ENCODE results near the gene DCAF4.

The DCAF4 gene

DNA sequence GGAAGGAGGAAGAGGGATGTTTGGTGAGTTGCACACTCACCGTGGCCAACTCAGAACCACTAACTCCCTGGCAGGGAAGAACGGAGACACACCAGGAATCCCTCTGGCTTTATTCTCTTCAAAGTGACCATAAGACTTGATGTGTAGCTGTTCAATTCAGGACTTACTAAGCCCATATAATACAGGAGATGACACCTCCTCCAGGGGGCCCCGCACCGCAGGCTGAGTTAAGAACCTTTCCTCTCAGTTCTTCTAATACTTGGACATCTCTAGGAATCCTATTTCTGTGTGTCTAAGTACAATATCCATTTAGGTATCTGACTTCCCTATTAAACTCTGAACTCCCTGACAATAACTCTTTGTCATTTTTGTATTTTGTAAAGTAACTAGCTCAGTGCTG, 49.5 kb downstream of the DCAF4 start:
- Histone ChIP-seq H3K27ac (ENCODE audit: low read depth, low read length) (no peak overlapping the region), H3K36me3 (ENCODE audit: insufficient read depth, low read length) (peaks cover 38% of the 10 kb centered on the region), H3K9me3 (ENCODE audit: insufficient read depth, low read depth, low read length) (no peaks in the 10 kb centered on the region), H3K4me3 (ENCODE audit: low read length) (no peak overlapping the region), H3K27me3 (ENCODE audit: insufficient read depth, low read length) (no peaks in the 10 kb centered on the region), H3K4me1 (ENCODE audit: insufficient read depth, low read length) (peaks cover 5% of the 10 kb centered on the region; the same call in 1 of the 2 replicates), H3K9ac (ENCODE audit: low read depth, low read length) (no peak overlapping the region)
- WGBS, result 97% methylated on average over 4 of the region's 4 CpGs

DNA sequence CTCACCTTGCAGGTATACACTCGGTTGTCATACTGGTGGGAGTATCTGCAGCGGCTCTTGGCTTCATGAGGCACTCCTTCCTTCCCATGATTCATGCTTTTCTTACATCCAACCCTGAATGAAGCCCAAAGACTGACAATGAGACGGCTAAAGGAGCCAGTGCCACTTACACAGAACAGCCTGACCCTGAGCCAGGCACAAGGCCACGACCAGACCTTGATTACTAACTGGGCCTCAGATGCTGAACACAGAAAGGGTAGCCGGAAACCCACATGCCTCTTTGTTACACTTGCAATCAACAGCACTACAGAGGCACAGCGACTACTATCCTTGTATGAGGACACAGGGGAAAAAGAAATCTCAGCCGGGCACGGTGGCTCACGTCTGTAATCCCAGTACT, 52.6 kb downstream of the DCAF4 start:
- Histone ChIP-seq H3K9ac (ENCODE audit: low read depth, low read length) (no peak overlapping the region), H3K36me3 (ENCODE audit: insufficient read depth, low read length) (peaks cover 22% of the 10 kb centered on the region), H3K9me3 (ENCODE audit: insufficient read depth, low read depth, low read length) (no peaks in the 10 kb centered on the region), H3K4me3 (ENCODE audit: low read length) (no peak overlapping the region), H3K4me1 (ENCODE audit: insufficient read depth, low read length) (peaks cover 8% of the 10 kb centered on the region; the same call in 1 of the 2 replicates), H3K27ac (ENCODE audit: low read depth, low read length) (no peak overlapping the region), H3K27me3 (ENCODE audit: insufficient read depth, low read length) (no peaks in the 10 kb centered on the region)
- WGBS, result 94% methylated on average over 9 of the region's 9 CpGs

DNA sequence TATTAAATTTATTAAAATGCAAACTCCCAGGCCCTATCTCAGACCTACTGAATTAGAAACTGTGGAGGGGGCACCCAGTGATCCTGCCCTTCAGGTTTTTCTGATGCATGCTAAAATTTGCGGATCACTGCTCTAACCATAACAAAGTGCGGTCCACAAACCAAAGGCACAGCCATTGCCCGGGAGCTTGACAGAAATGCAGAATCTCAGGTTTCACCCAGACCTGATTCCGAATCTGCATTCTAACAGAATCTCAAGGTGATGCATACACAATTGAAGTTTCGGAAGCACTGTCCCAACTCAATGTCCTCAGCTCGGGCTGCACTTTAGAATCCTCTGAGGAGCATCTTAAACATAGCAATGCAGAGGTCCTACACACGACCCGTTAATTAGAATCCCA, 54.6 kb downstream of the DCAF4 start:
- 86% methylated on average over 8 of the region's 8 CpGs for WGBS
- Histone ChIP-seq H3K4me1 (ENCODE audit: insufficient read depth, low read length) (peaks cover 8% of the 10 kb centered on the region; the same call in 1 of the 2 replicates), H3K27me3 (ENCODE audit: insufficient read depth, low read length) (no peaks in the 10 kb centered on the region), H3K36me3 (ENCODE audit: insufficient read depth, low read length) (peaks cover 13% of the 10 kb centered on the region), H3K9me3 (ENCODE audit: insufficient read depth, low read depth, low read length) (no peaks in the 10 kb centered on the region), H3K27ac (ENCODE audit: low read depth, low read length) (no peak overlapping the region), H3K4me3 (ENCODE audit: low read length) (no peak overlapping the region), H3K9ac (ENCODE audit: low read depth, low read length) (no peak overlapping the region)

DNA sequence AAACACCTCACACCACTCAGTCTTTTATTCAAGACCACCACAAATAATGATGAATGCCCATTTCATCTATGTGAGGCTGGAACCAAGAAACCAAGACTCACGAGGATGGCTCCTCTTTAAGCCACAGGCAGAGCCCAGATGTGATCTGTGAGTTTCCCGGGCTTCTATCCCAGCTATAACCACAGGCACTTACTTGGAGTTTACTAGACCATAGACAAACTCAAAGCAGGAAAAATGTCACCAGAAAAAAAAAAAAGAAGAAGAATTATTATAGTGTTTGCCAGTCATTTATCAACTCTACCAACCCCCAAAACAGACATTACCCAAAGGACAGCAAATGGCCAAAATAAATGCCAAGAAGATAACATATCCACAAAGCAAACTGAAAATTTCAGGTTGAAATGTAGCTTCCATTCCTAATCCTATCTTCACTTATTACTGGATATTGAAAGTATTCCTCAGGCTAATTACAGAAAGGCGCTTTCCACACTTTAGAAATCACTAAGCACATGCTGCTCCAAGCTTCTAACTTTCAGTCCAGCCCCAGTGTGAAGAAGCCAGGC, 56.0 kb downstream of the DCAF4 start:
- WGBS, result 90% methylated on average over 3 of the region's 3 CpGs
- no peaks in the 10 kb centered on the region for H3K27me3 ChIP-seq (ENCODE audit: insufficient read depth, low read length)
- no peaks in the 10 kb centered on the region for H3K9me3 ChIP-seq (ENCODE audit: insufficient read depth, low read depth, low read length)
- H3K4me3 ChIP-seq (ENCODE audit: low read length), result no peak overlapping the region
- no peak overlapping the region for H3K9ac ChIP-seq (ENCODE audit: low read depth, low read length)
- H3K36me3 ChIP-seq (ENCODE audit: insufficient read depth, low read length), result peaks cover 13% of the 10 kb centered on the region
- H3K4me1 ChIP-seq (ENCODE audit: insufficient read depth, low read length), result peaks cover 8% of the 10 kb centered on the region; the same call in 1 of the 2 replicates
- no peak overlapping the region for H3K27ac ChIP-seq (ENCODE audit: low read depth, low read length)

DNA sequence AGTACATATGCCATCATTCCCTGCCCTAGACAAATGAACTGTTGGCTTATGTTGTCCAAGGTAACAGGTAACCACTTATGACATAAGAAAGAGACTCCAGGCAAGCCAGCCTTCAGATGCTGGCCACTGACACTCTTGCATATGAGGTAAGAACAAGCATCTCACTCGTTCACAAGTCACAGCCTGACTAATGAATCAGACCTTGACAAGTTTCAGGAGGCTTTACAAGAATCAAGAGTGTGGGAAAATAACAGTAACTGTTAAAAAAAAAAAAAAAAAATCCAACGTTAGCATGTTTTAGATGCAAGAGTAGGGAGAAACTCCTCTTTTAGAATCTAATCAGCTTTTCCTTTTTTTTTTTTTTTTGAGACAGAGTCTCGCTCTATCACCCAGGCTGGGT, 60.0 kb downstream of the DCAF4 start:
- WGBS, result 96% methylated on average over 2 of the region's 3 CpGs
- Histone ChIP-seq H3K9me3 (ENCODE audit: insufficient read depth, low read depth, low read length) (no peaks in the 10 kb centered on the region), H3K27ac (ENCODE audit: low read depth, low read length) (no peak overlapping the region), H3K36me3 (ENCODE audit: insufficient read depth, low read length) (peaks cover 4% of the 10 kb centered on the region; the same call in 1 of the 2 replicates), H3K9ac (ENCODE audit: low read depth, low read length) (no peak overlapping the region), H3K27me3 (ENCODE audit: insufficient read depth, low read length) (no peaks in the 10 kb centered on the region), H3K4me1 (ENCODE audit: insufficient read depth, low read length) (no peaks in the 10 kb centered on the region; the same call in 1 of the 2 replicates), H3K4me3 (ENCODE audit: low read length) (no peak overlapping the region)

DNA sequence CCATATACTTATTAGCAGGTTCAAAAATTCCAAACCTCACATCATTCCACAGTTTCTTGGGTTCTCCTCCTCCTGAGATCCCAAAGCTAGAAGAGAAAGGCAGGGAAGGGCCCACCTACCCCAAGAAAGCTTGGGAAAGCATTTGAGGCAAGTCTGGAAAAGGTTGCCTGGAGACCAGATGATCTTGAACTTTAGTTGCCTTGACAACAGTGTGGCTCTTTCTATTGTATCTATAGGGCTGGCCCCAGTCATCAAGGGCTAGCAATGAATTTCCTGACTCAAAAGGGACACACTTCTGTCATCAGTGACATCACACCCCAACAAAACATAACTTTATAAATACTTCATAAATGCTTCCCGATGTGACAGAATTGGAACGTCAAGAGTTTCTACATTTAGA, 60.6 kb downstream of the DCAF4 start:
- no peak overlapping the region for H3K9ac ChIP-seq (ENCODE audit: low read depth, low read length)
- no peaks in the 10 kb centered on the region for H3K27me3 ChIP-seq (ENCODE audit: insufficient read depth, low read length)
- H3K4me1 ChIP-seq (ENCODE audit: insufficient read depth, low read length), result no peaks in the 10 kb centered on the region
- no peaks in the 10 kb centered on the region for H3K9me3 ChIP-seq (ENCODE audit: insufficient read depth, low read depth, low read length)
- no peak overlapping the region for H3K4me3 ChIP-seq (ENCODE audit: low read length)
- H3K27ac ChIP-seq (ENCODE audit: low read depth, low read length), result no peak overlapping the region
- WGBS, result 90% methylated on average over 2 of the region's 2 CpGs
- H3K36me3 ChIP-seq (ENCODE audit: insufficient read depth, low read length), result peaks cover 4% of the 10 kb centered on the region; the same call in 1 of the 2 replicates

DNA sequence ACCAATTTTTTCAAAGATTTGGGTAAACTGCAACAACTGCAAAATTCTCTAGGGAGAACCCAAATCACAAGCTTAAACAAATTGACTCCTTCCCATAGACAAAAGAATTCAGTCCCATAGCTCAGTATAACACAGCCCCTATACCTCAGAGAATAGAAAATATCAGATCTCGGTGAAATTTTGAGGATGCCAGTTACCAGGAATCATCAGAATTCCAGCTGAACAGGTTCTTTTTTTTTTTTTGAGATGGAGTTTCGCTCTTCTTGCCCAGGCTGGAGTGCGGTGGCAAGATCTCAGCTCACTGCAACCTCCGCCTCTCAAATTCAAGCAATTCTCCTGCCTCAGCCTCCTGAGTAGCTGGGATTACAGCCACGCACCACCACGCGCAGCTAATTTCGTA, 63.9 kb downstream of the DCAF4 start:
- no peak overlapping the region for H3K27ac ChIP-seq (ENCODE audit: low read depth, low read length)
- no peak overlapping the region for H3K9ac ChIP-seq (ENCODE audit: low read depth, low read length)
- H3K27me3 ChIP-seq (ENCODE audit: insufficient read depth, low read length), result no peaks in the 10 kb centered on the region
- no peaks in the 10 kb centered on the region for H3K4me1 ChIP-seq (ENCODE audit: insufficient read depth, low read length)
- H3K9me3 ChIP-seq (ENCODE audit: insufficient read depth, low read depth, low read length), result no peaks in the 10 kb centered on the region
- no peak overlapping the region for H3K4me3 ChIP-seq (ENCODE audit: low read length)
- WGBS, result 97% methylated on average over 8 of the region's 8 CpGs
- peaks cover 14% of the 10 kb centered on the region for H3K36me3 ChIP-seq (ENCODE audit: insufficient read depth, low read length)

DNA sequence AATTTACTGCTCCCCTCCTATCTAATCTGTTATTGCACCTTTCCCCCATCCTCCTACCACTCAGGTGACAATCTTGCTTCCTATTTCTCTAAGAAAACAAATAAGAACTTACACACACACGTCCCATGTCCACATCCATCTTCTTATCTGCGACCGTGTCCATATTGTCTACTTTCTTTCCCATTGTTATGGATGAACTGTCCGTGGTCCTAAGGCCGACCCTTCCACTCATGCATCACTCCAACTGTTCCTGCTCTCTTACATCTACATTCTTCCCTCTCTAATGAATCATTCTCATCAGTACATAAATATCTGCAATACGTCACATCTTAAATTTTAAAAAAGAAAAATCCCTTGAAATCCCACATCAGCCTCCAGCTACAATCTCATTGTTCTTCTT, 70.7 kb downstream of the DCAF4 start:
- no peaks in the 10 kb centered on the region for H3K9me3 ChIP-seq (ENCODE audit: insufficient read depth, low read depth, low read length)
- H3K9ac ChIP-seq (ENCODE audit: low read depth, low read length), result no peak overlapping the region
- H3K4me1 ChIP-seq (ENCODE audit: insufficient read depth, low read length), result peaks cover 4% of the 10 kb centered on the region; the same call in 1 of the 2 replicates
- H3K27ac ChIP-seq (ENCODE audit: low read depth, low read length), result no peak overlapping the region
- H3K36me3 ChIP-seq (ENCODE audit: insufficient read depth, low read length), result peaks cover 29% of the 10 kb centered on the region
- no peak overlapping the region for H3K4me3 ChIP-seq (ENCODE audit: low read length)
- 93% methylated on average over 6 of the region's 6 CpGs for WGBS
- H3K27me3 ChIP-seq (ENCODE audit: insufficient read depth, low read length), result no peaks in the 10 kb centered on the region

DNA sequence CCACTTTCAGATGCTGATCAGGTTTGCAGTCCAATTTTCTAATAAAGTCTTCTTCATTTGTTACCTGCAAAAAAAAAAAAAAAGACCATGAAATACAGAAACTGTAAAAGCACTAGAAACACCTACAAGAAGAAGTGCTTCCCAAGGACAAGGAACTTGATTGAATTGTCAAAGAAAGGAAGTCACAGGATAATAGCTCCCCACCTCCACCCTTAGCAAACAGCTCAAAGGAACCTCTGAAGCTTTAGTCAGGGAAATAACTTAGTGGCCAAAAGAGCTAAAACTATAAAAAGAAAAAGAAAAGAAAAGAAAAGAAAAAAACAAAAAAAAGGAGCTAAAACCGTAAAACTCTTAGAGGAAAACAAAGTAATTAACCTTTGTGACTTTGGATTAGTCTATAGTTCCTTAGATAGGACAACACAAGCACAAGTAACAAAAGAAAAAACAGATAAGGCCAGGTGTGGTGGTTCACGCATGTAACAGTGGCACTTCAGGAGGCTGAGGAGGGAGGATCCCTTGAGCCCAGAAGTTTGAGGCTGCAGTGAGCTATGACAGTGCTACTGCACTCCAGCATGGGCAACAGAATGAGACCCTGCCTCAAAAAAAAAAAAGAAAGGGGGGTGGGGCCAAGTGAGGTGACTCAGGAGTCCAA, 72.1 kb downstream of the DCAF4 start:
- no peak overlapping the region for H3K27ac ChIP-seq (ENCODE audit: low read depth, low read length)
- 95% methylated on average over 2 of the region's 2 CpGs for WGBS
- no peak overlapping the region for H3K9ac ChIP-seq (ENCODE audit: low read depth, low read length)
- peaks cover 18% of the 10 kb centered on the region for H3K36me3 ChIP-seq (ENCODE audit: insufficient read depth, low read length)
- H3K4me1 ChIP-seq (ENCODE audit: insufficient read depth, low read length), result peaks cover 4% of the 10 kb centered on the region; the same call in 1 of the 2 replicates
- H3K4me3 ChIP-seq (ENCODE audit: low read length), result no peak overlapping the region
- no peaks in the 10 kb centered on the region for H3K9me3 ChIP-seq (ENCODE audit: insufficient read depth, low read depth, low read length)
- H3K27me3 ChIP-seq (ENCODE audit: insufficient read depth, low read length), result no peaks in the 10 kb centered on the region

DNA sequence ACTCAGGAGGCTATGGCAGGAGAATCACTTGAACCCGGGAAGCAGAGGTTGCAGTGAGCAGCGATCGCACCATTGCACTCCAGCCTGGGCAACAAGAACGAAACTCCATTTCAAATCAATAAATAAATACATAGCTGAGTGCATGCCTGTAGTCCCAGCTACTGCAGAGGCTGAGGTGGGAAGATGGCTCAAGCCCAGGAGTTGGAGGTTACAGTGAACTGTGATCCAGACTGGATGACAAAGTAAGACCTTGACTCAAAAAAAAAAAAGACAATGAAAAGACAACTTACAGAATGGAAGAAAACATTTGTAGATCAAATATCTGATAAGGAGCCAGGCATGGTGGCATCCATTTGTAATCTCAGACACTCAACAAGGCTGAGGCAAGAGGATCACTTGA, 73.1 kb downstream of the DCAF4 start:
- H3K9ac ChIP-seq (ENCODE audit: low read depth, low read length), result no peak overlapping the region
- peaks cover 4% of the 10 kb centered on the region; the same call in 1 of the 2 replicates for H3K4me1 ChIP-seq (ENCODE audit: insufficient read depth, low read length)
- 96% methylated on average over 4 of the region's 4 CpGs for WGBS
- H3K36me3 ChIP-seq (ENCODE audit: insufficient read depth, low read length), result peaks cover 21% of the 10 kb centered on the region
- H3K27ac ChIP-seq (ENCODE audit: low read depth, low read length), result no peak overlapping the region
- H3K27me3 ChIP-seq (ENCODE audit: insufficient read depth, low read length), result no peaks in the 10 kb centered on the region
- H3K9me3 ChIP-seq (ENCODE audit: insufficient read depth, low read depth, low read length), result no peaks in the 10 kb centered on the region
- no peak overlapping the region for H3K4me3 ChIP-seq (ENCODE audit: low read length)

DNA sequence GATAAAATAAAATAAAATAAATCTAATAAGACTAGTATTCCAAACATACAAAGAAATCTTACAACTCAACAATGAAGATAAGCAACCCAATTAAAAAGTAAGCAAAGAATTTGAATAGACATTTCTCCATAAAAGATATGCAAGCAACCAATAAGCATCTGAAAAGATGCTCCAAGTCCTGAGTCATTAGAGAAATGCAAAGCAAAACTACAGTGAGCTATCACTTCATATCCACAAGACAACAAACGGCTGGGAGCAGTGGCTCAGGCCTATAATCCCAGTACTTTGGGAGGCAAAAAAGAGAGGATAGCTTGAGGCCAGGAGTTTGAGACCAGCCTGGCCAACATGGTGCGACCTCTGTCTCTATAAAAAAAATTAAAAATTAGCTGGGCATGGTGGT, 73.8 kb downstream of the DCAF4 start:
- WGBS, result 86% methylated on average over 2 of the region's 2 CpGs
- H3K4me1 ChIP-seq (ENCODE audit: insufficient read depth, low read length), result peaks cover 4% of the 10 kb centered on the region; the same call in 1 of the 2 replicates
- H3K9me3 ChIP-seq (ENCODE audit: insufficient read depth, low read depth, low read length), result no peaks in the 10 kb centered on the region
- H3K4me3 ChIP-seq (ENCODE audit: low read length), result no peak overlapping the region
- peaks cover 19% of the 10 kb centered on the region for H3K36me3 ChIP-seq (ENCODE audit: insufficient read depth, low read length)
- no peak overlapping the region for H3K9ac ChIP-seq (ENCODE audit: low read depth, low read length)
- H3K27ac ChIP-seq (ENCODE audit: low read depth, low read length), result no peak overlapping the region
- H3K27me3 ChIP-seq (ENCODE audit: insufficient read depth, low read length), result no peaks in the 10 kb centered on the region

Data from HUES64 (cell line).